Stimulated activated CD4-positive, alpha-beta T cell treated with anti-CD3 and anti-CD28 coated beads, Interleukin-12 subunit alpha, Interleukin-12 subunit beta, amount 100 ng/mL, for 48 hours (primary cell): Measurements from ENCODE around the gene TTLL5.

Experiments
- DNase-seq, 3 donors: peaks; one replicate each; pipeline ENCODE4 v3.0.0-alpha.2; 2020; ENCODE audit warnings: low read depth in 2 of 3, low spot score in 1 of 3

Gene TTLL5

GRCh38 chr14:75660630-75661498 is at the start of gene TTLL5, which contains the start of gene ERG28:
TTLL5 (plus strand) TSS chr14:75661246; CDS start chr14:75663150, 1,904 bp downstream.
ERG28 (minus strand) TSS chr14:75660876; CDS start chr14:75657502, 3,374 bp downstream.
- DNase-seq: peak; percentile 93 to 95 (median 94)

DNA sequence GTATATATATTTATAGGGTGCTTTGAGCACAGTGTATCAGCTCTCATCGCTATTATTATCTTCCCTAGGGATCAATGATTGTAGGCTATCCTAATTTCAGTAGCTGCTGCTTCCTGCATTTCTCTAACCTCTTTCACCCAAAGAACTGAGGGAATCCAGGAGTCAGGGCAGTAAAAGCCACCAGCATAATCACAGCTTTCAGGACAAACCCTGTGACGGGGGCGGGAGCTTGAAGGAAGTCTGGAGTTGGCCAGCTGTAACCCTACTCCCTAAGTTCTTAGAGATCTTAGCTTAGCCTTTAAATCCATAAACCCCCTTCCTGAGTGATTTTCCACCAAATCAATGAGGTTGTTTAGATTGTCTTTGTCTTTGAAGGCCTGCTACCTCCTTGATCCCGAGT is 48.9 kb upstream of the TTLL5 start:
- no peak for DNase-seq

- no peak for DNase-seq
These were observed 46.9 kb upstream of the TTLL5 start for GRCh38 chr14:75614179-75614578.

DNA sequence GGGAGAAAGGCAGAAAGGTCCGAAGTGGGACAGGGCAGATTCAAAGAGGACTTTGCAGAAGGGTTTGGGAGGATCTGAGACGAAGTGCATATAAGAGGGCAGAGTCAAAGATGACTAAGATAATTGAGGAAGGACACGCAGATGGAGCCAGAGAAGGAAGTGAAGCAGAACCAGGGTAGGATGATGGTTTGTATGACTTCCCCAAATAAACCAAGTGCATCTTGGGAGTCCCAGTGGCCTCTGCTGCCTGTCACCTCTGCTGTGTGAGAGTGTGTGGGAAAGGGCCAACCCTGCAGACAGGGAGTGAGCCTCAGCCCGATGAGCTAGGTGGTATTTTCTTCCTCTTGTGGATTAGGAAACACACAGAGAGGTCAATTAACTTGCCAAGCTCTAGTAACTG is 45.8 kb upstream of the TTLL5 start:
- DNase-seq: no peak

- DNase-seq: no peak
These were observed 41.5 kb upstream of the TTLL5 start for GRCh38 chr14:75619548-75619947.

DNA sequence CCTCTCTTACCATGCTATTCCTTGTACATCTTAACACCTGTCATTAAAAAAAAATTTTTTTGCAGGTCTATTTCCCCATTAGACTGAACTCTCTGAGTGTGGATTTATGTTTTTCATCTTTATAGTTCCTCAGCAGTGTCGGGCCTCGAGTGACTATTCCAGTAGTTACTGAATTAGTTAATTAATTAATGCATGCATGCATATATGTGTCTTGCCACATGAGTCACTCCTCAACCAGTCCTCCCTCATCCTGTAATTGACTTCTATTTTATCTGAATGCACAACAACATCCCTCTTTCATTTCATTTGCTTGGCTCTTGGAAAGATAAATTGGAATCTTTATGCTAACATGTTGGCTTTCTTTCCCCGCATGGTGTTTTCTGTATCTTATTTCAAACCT is 36.0 kb upstream of the TTLL5 start:
- no peak for DNase-seq

GRCh38 chr14:75626396-75626795 is 34.6 kb upstream of the TTLL5 start:
- no peak for DNase-seq

GRCh38 chr14:75626863-75627262 is 34.2 kb upstream of the TTLL5 start:
- no peak for DNase-seq

DNA sequence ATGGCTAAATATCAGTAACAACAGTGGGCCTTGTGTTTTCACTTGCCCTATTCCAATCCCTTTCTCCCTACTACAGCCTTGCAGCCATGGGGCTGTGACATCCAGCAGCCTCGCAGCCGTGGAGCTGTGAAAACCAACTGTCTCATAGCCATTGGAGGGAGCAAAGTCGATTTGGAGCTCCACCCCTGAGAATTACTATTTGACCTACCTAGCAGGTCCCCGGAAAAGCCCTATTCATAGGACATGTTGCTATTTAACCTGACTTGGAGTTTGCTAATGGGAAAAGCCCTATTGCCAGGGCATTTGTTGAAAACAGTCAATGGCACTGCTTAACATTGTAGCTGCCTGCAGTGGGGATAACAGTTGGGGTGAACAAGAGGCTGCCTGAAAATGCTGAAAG is 33.6 kb upstream of the TTLL5 start:
- no peak for DNase-seq

DNA sequence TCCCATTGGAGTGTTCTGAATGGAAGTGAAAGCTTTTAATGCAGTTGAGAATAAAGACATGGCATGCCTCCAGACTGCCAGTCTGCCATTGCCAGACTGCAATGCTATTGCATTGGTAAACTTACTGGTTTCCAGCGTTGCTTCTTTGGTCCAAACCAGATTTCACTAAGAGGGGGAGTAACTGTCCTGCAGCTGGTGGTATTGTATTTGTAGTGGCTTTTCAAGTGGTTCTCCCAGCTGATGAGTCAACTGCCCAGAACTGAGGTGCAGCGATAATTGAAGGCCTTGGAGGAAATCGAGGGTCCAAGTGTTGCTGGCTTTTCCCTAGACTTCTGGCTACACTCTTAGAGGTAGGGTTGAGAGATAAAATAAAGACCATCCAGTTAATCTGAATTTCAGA is 32.2 kb upstream of the TTLL5 start:
- no peak for DNase-seq

- DNase-seq: no peak
These were observed 30.2 kb upstream of the TTLL5 start for GRCh38 chr14:75630695-75631452.

DNA sequence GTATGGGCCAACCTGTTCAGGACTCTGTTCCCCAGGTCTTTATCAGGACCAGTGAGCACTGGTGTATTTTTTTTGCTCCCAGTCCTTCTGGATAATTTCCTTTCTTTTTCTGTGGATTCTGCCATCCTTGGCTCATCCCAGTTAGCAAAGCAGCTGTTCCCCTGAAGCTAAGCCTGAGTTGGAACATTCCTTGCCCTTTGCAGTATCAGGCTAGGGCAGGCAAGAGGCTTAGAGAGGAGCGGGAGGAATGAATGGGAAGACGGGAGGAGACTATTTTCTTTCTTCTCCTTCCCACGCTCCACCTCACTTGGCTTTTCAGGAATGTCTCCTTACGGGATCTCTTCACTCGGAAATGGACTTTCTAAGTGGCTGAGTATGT is 29.6 kb upstream of the TTLL5 start:
- DNase-seq: no peak

GRCh38 chr14:75634848-75635247 is 26.2 kb upstream of the TTLL5 start:
- no peak for DNase-seq

GRCh38 chr14:75636100-75636692 is 24.9 kb upstream of the TTLL5 start:
- DNase-seq: no peak

DNA sequence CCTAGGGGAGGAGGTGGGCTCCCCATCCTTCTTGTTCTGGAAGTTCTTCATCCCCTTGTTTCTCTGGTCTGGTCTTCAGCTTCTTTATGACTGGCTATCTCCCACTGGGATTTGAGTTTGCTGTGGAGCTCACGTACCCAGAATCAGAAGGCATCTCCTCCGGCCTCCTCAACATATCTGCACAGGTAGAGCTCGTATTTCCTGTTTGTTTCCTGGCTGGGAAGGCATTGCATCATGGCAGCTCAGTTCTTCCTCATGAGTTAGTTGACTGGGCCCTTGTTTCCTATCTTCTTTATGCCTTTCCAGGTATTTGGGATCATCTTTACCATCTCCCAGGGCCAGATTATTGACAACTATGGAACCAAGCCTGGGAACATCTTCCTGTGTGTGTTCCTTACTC is 20.2 kb upstream of the TTLL5 start:
- no peak for DNase-seq

GRCh38 chr14:75643985-75644384 is 17.1 kb upstream of the TTLL5 start:
- DNase-seq: no peak

DNA sequence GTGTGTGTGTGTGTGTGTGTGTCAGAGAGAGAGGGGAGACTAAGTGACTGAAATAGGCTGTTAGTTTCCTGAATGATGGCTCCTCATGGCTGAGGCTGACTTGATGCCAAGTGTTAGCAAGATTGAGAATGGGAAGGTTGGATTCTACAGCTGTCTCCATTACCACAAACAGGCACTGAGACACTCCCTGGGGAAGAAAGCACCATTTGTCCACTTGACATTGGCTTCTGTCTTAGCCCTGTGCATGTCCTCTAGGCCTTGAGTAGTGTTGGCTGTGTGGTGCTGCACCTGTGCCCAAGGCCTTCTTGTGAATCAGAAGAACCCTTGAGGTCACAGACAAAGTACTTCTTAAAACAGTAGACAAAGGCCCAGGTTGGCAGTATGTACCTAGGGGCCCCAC is 16.0 kb upstream of the TTLL5 start:
- DNase-seq: no peak

GRCh38 chr14:75646762-75647161 is 14.3 kb upstream of the TTLL5 start:
- no peak for DNase-seq

- no peak for DNase-seq
These were observed 13.4 kb upstream of the TTLL5 start for GRCh38 chr14:75647640-75648039.

DNA sequence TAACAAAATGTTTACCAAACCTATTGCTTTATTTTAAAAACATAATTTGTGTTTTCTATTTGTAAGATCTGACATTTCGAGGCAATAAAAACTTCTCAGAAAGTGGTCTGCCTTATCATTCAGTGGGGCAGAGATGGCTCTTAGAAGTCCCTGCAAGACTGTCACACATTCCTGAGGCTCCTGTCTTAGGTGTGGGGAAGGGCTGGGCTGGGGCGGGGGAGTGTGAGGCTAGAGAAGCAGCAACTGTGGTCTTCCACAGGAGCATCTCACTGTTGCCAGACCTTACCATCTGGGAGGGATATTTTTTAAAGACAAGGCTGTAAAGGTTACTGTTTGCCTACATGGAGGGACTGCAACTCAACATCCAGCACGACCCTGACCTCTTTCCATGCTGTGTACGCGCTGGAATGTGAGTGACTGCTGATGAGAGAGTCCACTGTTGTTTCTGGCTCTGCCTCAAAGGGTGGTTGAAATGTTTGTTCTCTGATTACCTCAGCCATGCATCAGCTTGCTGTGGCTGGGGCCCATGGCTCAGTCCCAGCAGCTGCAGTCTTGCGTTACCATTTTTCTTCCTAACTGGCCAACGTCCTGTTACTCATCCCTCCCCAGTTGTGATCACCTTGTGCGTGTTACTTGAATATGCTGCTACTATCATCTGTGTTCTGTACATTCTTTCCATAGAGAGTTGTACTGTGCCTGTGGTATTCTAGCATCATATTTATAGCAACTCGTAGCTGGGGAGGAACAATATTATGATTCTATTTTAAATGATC is 12.8 kb upstream of the TTLL5 start:
- DNase-seq: no peak

DNA sequence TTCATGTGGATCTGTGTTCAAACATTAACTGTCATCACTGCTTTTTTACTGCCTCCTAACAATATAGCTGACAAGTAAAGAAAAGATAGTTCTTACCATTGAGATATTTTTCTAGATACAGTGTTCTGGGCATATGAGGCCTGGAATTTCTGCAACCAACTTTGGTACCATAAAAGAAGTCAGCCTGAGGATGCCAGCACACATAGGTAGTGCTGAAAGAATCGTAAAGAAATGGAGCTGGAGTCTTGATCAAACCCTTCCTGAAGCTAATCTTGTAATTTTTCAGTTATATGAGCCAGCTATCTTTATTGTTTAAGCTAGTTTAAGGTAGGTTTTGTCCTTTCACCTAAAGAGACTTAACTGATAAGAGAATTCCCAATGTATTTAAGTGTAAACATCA is 11.7 kb upstream of the TTLL5 start:
- no peak for DNase-seq
